ENCODE data around the gene FAM168A. TPM values are rescaled to one million over a fixed set of nuclear protein-coding genes. Genes with fewer than 3 reads are reported as not detected.

FAM168A gene
- total RNA-seq, 1 experiment from 2014 or later = 21.1 TPM

- no peak for TF ChIP-seq CTCF (conservative IDR thresholded peaks at IDR 0.05)
- H2BK15ac ChIP-seq (ENCODE audit: low read depth, low read length) = no peak overlapping the region
- H2AK5ac ChIP-seq (ENCODE audit: insufficient read length, low read length) = no peak overlapping the region
- H2AFZ ChIP-seq (ENCODE audit: low read length) = no peak overlapping the region
- H2BK5ac ChIP-seq (ENCODE audit: insufficient read length, low read length) = no peak overlapping the region
- no peak overlapping the region for H3K18ac ChIP-seq (ENCODE audit: insufficient read length, low read depth, low read length)
- Mint-ChIP-seq H3K27ac (no peak overlapping the region), H3K27me3 (ENCODE audit: low read depth) (no peaks in the 10 kb centered on the region; the same call in 1 of the 2 replicates), H3K4me1 (peaks cover 26 to 43% of the 10 kb centered on the region in 2 experiments), H3K4me3 (no peak overlapping the region), H3K36me3 (ENCODE audit: insufficient read depth in 1 of 3, low read depth in 3 of 3) (peaks cover 0 to 2% (median 0%) of the 10 kb centered on the region in 3 experiments; a peak in 1 of 7 replicates), H3K9me3 (no peaks in the 10 kb centered on the region)
- H3K23ac ChIP-seq (ENCODE audit: insufficient read length, low read depth, low read length) = no peak overlapping the region
- H3K4me2 ChIP-seq (ENCODE audit: insufficient read depth, insufficient read length, low read length) = no peak overlapping the region
- WGBS (ENCODE audit: extremely low coverage, insufficient read length, low lambda C conversion rate) = no CpG with 5 or more reads among the region's 4 CpGs
- no peak overlapping the region for H3K14ac ChIP-seq (ENCODE audit: insufficient read depth, low read length)
- H3K23me2 ChIP-seq (ENCODE audit: insufficient read length, low read depth, low read length, poor library complexity, severe bottlenecking) = no peaks in the 10 kb centered on the region
- H3K4me1 ChIP-seq (ENCODE audit: insufficient read depth, low read length) = no peaks in the 10 kb centered on the region
- H3K9me3 ChIP-seq (ENCODE audit: control insufficient read depth, low read depth, low read length) = no peaks in the 10 kb centered on the region
- no peak overlapping the region for H3K4ac ChIP-seq (ENCODE audit: low read depth, low read length)
- no peak overlapping the region for H3K27ac ChIP-seq (ENCODE audit: insufficient read length, low read depth, low read length)
- no peaks in the 10 kb centered on the region for H4K20me1 ChIP-seq (ENCODE audit: control insufficient read depth, insufficient read depth, insufficient read length)
- no peak overlapping the region for H3K9ac ChIP-seq (ENCODE audit: extremely low read depth, insufficient read length, low read length)
- no peak overlapping the region for H2BK12ac ChIP-seq (ENCODE audit: insufficient read length, low read depth, low read length)
- DNase-seq = no peak
- no peaks in the 10 kb centered on the region for H3K27me3 ChIP-seq (ENCODE audit: insufficient read depth, low read length)
- no peaks in the 10 kb centered on the region for H3K79me2 ChIP-seq (ENCODE audit: insufficient read depth, low read length)
- H2BK20ac ChIP-seq (ENCODE audit: low read depth, low read length, poor library complexity, severe bottlenecking) = no peak overlapping the region
- no peak overlapping the region for H4K91ac ChIP-seq (ENCODE audit: insufficient read length, low read depth, low read length)
- H4K8ac ChIP-seq (replicated peaks; ENCODE audit: insufficient read length, low read depth, low read length) = no peak overlapping the region
- no peaks in the 10 kb centered on the region for H3K79me1 ChIP-seq (ENCODE audit: insufficient read depth, low read depth, low read length, poor library complexity, severe bottlenecking)
- H2BK120ac ChIP-seq (ENCODE audit: low read depth, low read length, poor library complexity, severe bottlenecking) = no peak overlapping the region
- H3K56ac ChIP-seq (ENCODE audit: insufficient read length, low read depth, low read length) = no peak overlapping the region
- no peak overlapping the region for H4K5ac ChIP-seq (ENCODE audit: insufficient read length, low read depth, low read length)
- H3T11ph ChIP-seq (ENCODE audit: low read length) = no peak overlapping the region
Observed at GRCh38 chr11:73384531-73384871, 213.4 kb downstream of the FAM168A start.
